Retinal pigment epithelial cell (primary cell): Measurements from ENCODE around the gene SLC29A1.
"Not testable (repeated sequence)": the region's sequence is repeated elsewhere in the genome, so short reads cannot be mapped to it uniquely, and the experiment has no call there.

Experiments
- DNase-seq: peaks from one replicate; pipeline ENCODE4 v3.0.0-alpha.2; 2010; ENCODE audit warnings: low read depth
- H3K4me3 ChIP-seq: 2 replicates; pipeline ENCODE4 v1.5.1; 2011; ENCODE audit warnings: mild to moderate bottlenecking, low read length, control low read depth, moderate library complexity
- CTCF ChIP-seq: conservative IDR thresholded peaks from 2 replicates; pipeline ENCODE4 v1.5.1; 2011; ENCODE audit warnings: low read depth, low read length, control low read depth, inconsistent platforms

Gene SLC29A1

GRCh38 chr6:44179648-44180047 lies 43.7 kb upstream of the SLC29A1 start:
- H3K4me3 ChIP-seq, result no peak overlapping the region
- no peak for DNase-seq
- no peak for TF ChIP-seq CTCF

- no peak overlapping the region for H3K4me3 ChIP-seq
- TF ChIP-seq CTCF, result no peak
- no peak for DNase-seq
These were observed 43.0 kb upstream of the SLC29A1 start for GRCh38 chr6:44180406-44180805.

GRCh38 chr6:44180886-44181285 lies 42.5 kb upstream of the SLC29A1 start:
- TF ChIP-seq CTCF, result no peak
- H3K4me3 ChIP-seq, result no peak overlapping the region
- no peak for DNase-seq

- DNase-seq, result not testable (repeated sequence)
These were observed 41.6 kb upstream of the SLC29A1 start for GRCh38 chr6:44181784-44182183.

GRCh38 chr6:44182911-44183390 lies 40.4 kb upstream of the SLC29A1 start:
- no peak for TF ChIP-seq CTCF
- DNase-seq, result no peak
- no peak overlapping the region for H3K4me3 ChIP-seq

More at GRCh38 chr6:44181784-44182183, 41.6 kb upstream of the SLC29A1 start:
- not testable (repeated sequence) for H3K4me3 ChIP-seq

GRCh38 chr6:44183783-44184182 lies 39.6 kb upstream of the SLC29A1 start:
- no peak for DNase-seq
- no peak for TF ChIP-seq CTCF
- H3K4me3 ChIP-seq, result no peak overlapping the region

GRCh38 chr6:44185356-44185755 lies 38.0 kb upstream of the SLC29A1 start:
- not testable (repeated sequence) for H3K4me3 ChIP-seq

GRCh38 chr6:44185953-44186634 lies 37.3 kb upstream of the SLC29A1 start:
- no peak overlapping the region for H3K4me3 ChIP-seq
- TF ChIP-seq CTCF, result no peak
- DNase-seq, result no peak

More at GRCh38 chr6:44185356-44185755, 38.0 kb upstream of the SLC29A1 start:
- DNase-seq, result not testable (repeated sequence)
